ENCODE measurements around the gene POU2AF1. TPM values are rescaled to one million over a fixed set of nuclear protein-coding genes. Genes with fewer than 3 reads are reported as not detected.

Gene POU2AF1
- total and polyA plus RNA-seq, 12 donors, result 0.07 to 1.8 (median 0.15) TPM; not detected in 3

- Histone ChIP-seq H3K9me3 (peaks cover 0 to 11% (median 2%) of the 10 kb centered on the region in 11 donors), H3K4me3 (no peak overlapping the region), H3K27ac (no peak overlapping the region), H3K36me3 (no peaks in the 10 kb centered on the region), H3K27me3 (peaks cover 0 to 4% (median 0%) of the 10 kb centered on the region in 7 donors), H3K4me1 (no peaks in the 10 kb centered on the region)
- ATAC-seq, result no peak
- 89 to 94% methylated on average over 4 of the region's 4 CpGs for WGBS, 2 donors
- intact Hi-C loops (cut with DNase I), result loop anchor here in 1 of 10 donors (10.0 kb wide), 1 partner anchor 58 kb away; no protein-coding TSS in a partner anchor
- no peak for DNase-seq
- no peak for TF ChIP-seq CTCF (IDR thresholded peaks at IDR 0.05)
Observed at GRCh38 chr11:111386611-111387150, 7.6 kb upstream of the POU2AF1 start.

GRCh38 chr11:111384494-111384893 lies 5.4 kb upstream of the POU2AF1 start:
- intact Hi-C loops (cut with DNase I), result loop anchor here in 1 of 10 donors (10.0 kb wide), 1 partner anchor 60 kb away; no protein-coding TSS in a partner anchor
- DNase-seq, result no peak
- Histone ChIP-seq H3K4me1 (peaks cover 0 to 5% (median 1%) of the 10 kb centered on the region in 9 donors), H3K4me3 (no peak overlapping the region), H3K27ac (no peak overlapping the region), H3K36me3 (no peaks in the 10 kb centered on the region), H3K9me3 (peaks cover 0 to 11% (median 2%) of the 10 kb centered on the region in 11 donors), H3K27me3 (peaks cover 0 to 14% (median 4%) of the 10 kb centered on the region in 7 donors)
- no peak for TF ChIP-seq CTCF (IDR thresholded peaks at IDR 0.05)
- 98 to 99% methylated on average over 1 of the region's 1 CpG for WGBS, 2 donors
- no peak for ATAC-seq

- Histone ChIP-seq H3K4me1 (peaks cover 0 to 14% (median 6%) of the 10 kb centered on the region in 9 donors), H3K27me3 (peaks cover 0 to 24% (median 8%) of the 10 kb centered on the region in 7 donors), H3K9me3 (peaks cover 0 to 11% (median 2%) of the 10 kb centered on the region in 11 donors), H3K4me3 (no peak overlapping the region), H3K27ac (no peak overlapping the region), H3K36me3 (no peaks in the 10 kb centered on the region)
- TF ChIP-seq CTCF (IDR thresholded peaks at IDR 0.05), result no peak
- no peak for ATAC-seq
- 92 to 94% methylated on average over 2 of the region's 2 CpGs for WGBS, 2 donors
- DNase-seq, result no peak
- intact Hi-C loops (cut with DNase I), result loop anchor here in 1 of 10 donors (10.0 kb wide), 1 partner anchor 62 kb away; no protein-coding TSS in a partner anchor
Observed at GRCh38 chr11:111382451-111382850, 3.4 kb upstream of the POU2AF1 start.

- Histone ChIP-seq H3K36me3 (no peaks in the 10 kb centered on the region), H3K27me3 (peaks cover 0 to 24% (median 8%) of the 10 kb centered on the region in 7 donors), H3K4me1 (peaks cover 0 to 14% (median 6%) of the 10 kb centered on the region in 9 donors), H3K9me3 (no peaks in the 10 kb centered on the region), H3K4me3 (peak overlapping the region in 8 of 10 donors; percentile 2 to 43 (median 30)), H3K27ac (peak overlapping the region in 1 of 10 donors; percentile 20)
- intact Hi-C loops (cut with DNase I), result loop anchor here in 1 of 10 donors (10.0 kb wide), 1 partner anchor 65 kb away; no protein-coding TSS in a partner anchor
- peak in 5 of 8 donors; percentile 15 to 41 (median 28) for ATAC-seq
- no peak for TF ChIP-seq CTCF (IDR thresholded peaks at IDR 0.05)
- 58 to 67% methylated on average over 14 of the region's 14 CpGs for WGBS, 2 donors
- DNase-seq, result no peak
Observed at GRCh38 chr11:111379602-111380136, 594 bp upstream of the POU2AF1 start.
